ENCODE data around the gene TMEM17. TPM values are rescaled to one million over a fixed set of nuclear protein-coding genes. Genes with fewer than 3 reads are reported as not detected.

Gene TMEM17
- total RNA-seq, 2 experiments from 2014 or later: not detected

- no peak overlapping the region for H3K27ac Mint-ChIP-seq
- CTCF ChIA-PET: interaction anchor here (0.6 kb wide), 1 partner anchor 25 kb away, joined by 3 read pairs; no protein-coding TSS in a partner anchor
These were observed 391 bp upstream of the TMEM17 start for GRCh38 chr2:62506421-62506750.

GRCh38 chr2:62505109-62505749, 766 bp downstream of the TMEM17 start:
- TF ChIP-seq CTCF (IDR thresholded peaks at IDR 0.05): no peak
- H3K27me3 Mint-ChIP-seq: peaks cover 33% of the 10 kb centered on the region
- DNase-seq (no peak), ATAC-seq (ENCODE audit: poor library complexity) (no peak)
- ChIA-PET CTCF (no interaction called here), POLR2A (no interaction called here)
- Histone ChIP-seq H3K9me3 (ENCODE audit: control insufficient read depth in 1 of 2, insufficient read depth in 1 of 2, low read length in 2 of 2) (no peaks in the 10 kb centered on the region), H3K4me1 (ENCODE audit: insufficient read depth, low read length) (peaks cover 3% of the 10 kb centered on the region), H3K27ac (ENCODE audit: low read depth in 1 of 2, low read length in 2 of 2) (no peak overlapping the region), H3K27me3 (ENCODE audit: control insufficient read depth in 1 of 2, insufficient read depth in 2 of 2, low read length in 2 of 2) (peaks cover 0 to 15% of the 10 kb centered on the region in 2 experiments), H3K4me3 (ENCODE audit: low read length) (peak overlapping the region; percentile 51), H3K36me3 (ENCODE audit: insufficient read depth, low read length) (no peaks in the 10 kb centered on the region)
- intact Hi-C loops (cut with DNase I, micrococcal nuclease): no loop called here
- H3K4me3 Mint-ChIP-seq: peak overlapping the region; percentile 76
- no peaks in the 10 kb centered on the region for H3K9me3 Mint-ChIP-seq
- peaks cover 5% of the 10 kb centered on the region for H3K4me1 Mint-ChIP-seq (ENCODE audit: low read depth)
- no peaks in the 10 kb centered on the region for H3K36me3 Mint-ChIP-seq (ENCODE audit: low read depth)
- H3K27ac Mint-ChIP-seq: no peak overlapping the region

More at GRCh38 chr2:62506421-62506750, 391 bp upstream of the TMEM17 start:
- intact Hi-C loops (cut with DNase I, micrococcal nuclease): no loop called here
- Histone ChIP-seq H3K4me1 (ENCODE audit: insufficient read depth, low read length) (peaks cover 3% of the 10 kb centered on the region), H3K27me3 (ENCODE audit: control insufficient read depth in 1 of 2, insufficient read depth in 2 of 2, low read length in 2 of 2) (peaks cover 0 to 15% of the 10 kb centered on the region in 2 experiments), H3K36me3 (ENCODE audit: insufficient read depth, low read length) (no peaks in the 10 kb centered on the region), H3K27ac (ENCODE audit: low read depth in 1 of 2, low read length in 2 of 2) (no peak overlapping the region), H3K4me3 (ENCODE audit: low read length) (peak overlapping the region; percentile 51), H3K9me3 (ENCODE audit: control insufficient read depth in 1 of 2, insufficient read depth in 1 of 2, low read length in 2 of 2) (no peaks in the 10 kb centered on the region)
- POLR2A ChIA-PET: no interaction called here
- no peaks in the 10 kb centered on the region for H3K9me3 Mint-ChIP-seq
- no peak for ATAC-seq (ENCODE audit: poor library complexity)
- no peak for TF ChIP-seq CTCF (IDR thresholded peaks at IDR 0.05)
- H3K4me3 Mint-ChIP-seq: peak overlapping the region; percentile 13
- DNase-seq: no peak
- H3K27me3 Mint-ChIP-seq: peaks cover 33% of the 10 kb centered on the region
- H3K4me1 Mint-ChIP-seq (ENCODE audit: low read depth): peaks cover 5% of the 10 kb centered on the region
- no peaks in the 10 kb centered on the region for H3K36me3 Mint-ChIP-seq (ENCODE audit: low read depth)

GRCh38 chr2:62504657-62505056, 1.3 kb downstream of the TMEM17 start:
- CTCF ChIA-PET: no interaction called here
- intact Hi-C loops (cut with DNase I, micrococcal nuclease): no loop called here
- peaks cover 0 to 15% of the 10 kb centered on the region in 2 experiments for H3K27me3 ChIP-seq (ENCODE audit: control insufficient read depth in 1 of 2, insufficient read depth in 2 of 2, low read length in 2 of 2)

More at GRCh38 chr2:62504657-62505056, 1.3 kb downstream of the TMEM17 start:
- Mint-ChIP-seq H3K27me3 (peaks cover 33% of the 10 kb centered on the region), H3K4me3 (no peak overlapping the region), H3K9me3 (no peaks in the 10 kb centered on the region), H3K4me1 (ENCODE audit: low read depth) (peaks cover 5% of the 10 kb centered on the region), H3K27ac (no peak overlapping the region), H3K36me3 (ENCODE audit: low read depth) (no peaks in the 10 kb centered on the region)
- Histone ChIP-seq H3K4me3 (ENCODE audit: low read length) (no peak overlapping the region), H3K27ac (ENCODE audit: low read depth in 1 of 2, low read length in 2 of 2) (no peak overlapping the region), H3K9me3 (ENCODE audit: control insufficient read depth in 1 of 2, insufficient read depth in 1 of 2, low read length in 2 of 2) (no peaks in the 10 kb centered on the region), H3K36me3 (ENCODE audit: insufficient read depth, low read length) (no peaks in the 10 kb centered on the region), H3K4me1 (ENCODE audit: insufficient read depth, low read length) (peaks cover 3% of the 10 kb centered on the region)
- POLR2A ChIA-PET: no interaction called here
- no peak for TF ChIP-seq CTCF (IDR thresholded peaks at IDR 0.05)
- no peak for ATAC-seq (ENCODE audit: poor library complexity)
- no peak for DNase-seq

All from CD4-positive, alpha-beta T cell (primary cell).